Keratinocyte (primary cell): ENCODE data around the gene FLT3.

ENCODE experiments used
- CTCF ChIP-seq, 3 experiments: IDR thresholded peaks in 1 of 3; conservative IDR thresholded peaks in 1 of 3; optimal IDR thresholded peaks in 1 of 3; 2 replicates in 2 of 3; 3 replicates in 1 of 3; pipeline versions ENCODE3 to v1.5.1; 2011; ENCODE audit warnings: low read length in 3 of 3, mild to moderate bottlenecking in 3 of 3, moderate library complexity in 2 of 3, control low read depth in 1 of 3, inconsistent platforms in 1 of 3; ENCODE audit not compliant: insufficient read depth in 2 of 3; ENCODE audit errors: extremely low read depth in 1 of 3
- EZH2 ChIP-seq: IDR thresholded peaks from one replicate; pipeline ENCODE4 v1.6.1; 2012; ENCODE audit warnings: inconsistent platforms, mild to moderate bottlenecking, low read length, moderate library complexity

GRCh38 chr13:28089065-28089464 lies 11.3 kb downstream of the FLT3 start:
- no peak for TF ChIP-seq CTCF (optimal IDR thresholded peaks at IDR 0.05 in 1 of 3, IDR thresholded peaks at IDR 0.05 in 1 of 3, conservative IDR thresholded peaks at IDR 0.05 in 1 of 3; ENCODE audit: extremely low read depth in 1 of 3, insufficient read depth in 2 of 3, low read length in 3 of 3)
- no peak for TF ChIP-seq EZH2
